HepG2 (cell line): ENCODE data around the gene HARBI1. TPM values are rescaled to one million over a fixed set of nuclear protein-coding genes. Genes with fewer than 3 reads are reported as not detected.
A peak's percentile ranks its signal among the peaks of the same experiment; 100 is the strongest.

ENCODE experiments used
- FOSL2 ChIP-seq: sonication (generic); formaldehyde crosslinking; IDR thresholded peaks from 2 replicates; pipeline ENCODE4 v1.4.0; 2020; ENCODE audit warnings: missing genetic modification reagents
- FOXK1 ChIP-seq: sonication (generic); formaldehyde crosslinking; IDR thresholded peaks from 2 replicates; pipeline ENCODE4 v1.4.0; 2020; ENCODE audit warnings: low read depth, missing genetic modification reagents, borderline replicate concordance
- MIXL1 ChIP-seq: IDR thresholded peaks from 2 replicates; pipeline ENCODE4 v1.6.1; 2016
- NFYC ChIP-seq: IDR thresholded peaks from 2 replicates; pipeline ENCODE4 v1.6.1; 2016; ENCODE audit warnings: missing genetic modification reagents, missing compliant biosample characterization
- PRMT3 ChIP-seq: sonication (generic); formaldehyde crosslinking; IDR thresholded peaks from 2 replicates; pipeline ENCODE4 v1.8.1; 2022; ENCODE audit warnings: low read depth, mild to moderate bottlenecking, moderate library complexity, missing genetic modification reagents, borderline replicate concordance
- PTBP1 ChIP-seq: fragments of 200-400 bp; formaldehyde crosslinking; IDR thresholded peaks from 2 replicates; pipeline ENCODE4 v1.6.1; 2018; ENCODE audit warnings: low read length, low read depth; ENCODE audit not compliant: poor library complexity, severe bottlenecking
- SAP130 ChIP-seq: IDR thresholded peaks from 2 replicates; pipeline ENCODE4 v1.6.1; 2016; ENCODE audit warnings: low read depth
- SIX1 ChIP-seq: sonication (generic); formaldehyde crosslinking; IDR thresholded peaks from 2 replicates; pipeline ENCODE4 v1.4.0; 2020; ENCODE audit warnings: missing genetic modification reagents, borderline replicate concordance
- ZNF333 ChIP-seq: sonication (generic); formaldehyde crosslinking; IDR thresholded peaks from 2 replicates; pipeline ENCODE4 v1.4.0; 2020; ENCODE audit warnings: mild to moderate bottlenecking, missing genetic modification reagents, borderline replicate concordance
- ZNF354B ChIP-seq: sonication (generic); formaldehyde crosslinking; IDR thresholded peaks from 2 replicates; pipeline ENCODE4 v1.8.0; 2022; ENCODE audit warnings: mild to moderate bottlenecking, missing genetic modification reagents
- ZNF383 ChIP-seq: sonication (generic); formaldehyde crosslinking; IDR thresholded peaks from 2 replicates; pipeline ENCODE4 v1.4.0; 2020; ENCODE audit warnings: missing genetic modification reagents, mild to moderate bottlenecking, borderline replicate concordance
- ZNF574 ChIP-seq: sonication (generic); formaldehyde crosslinking; IDR thresholded peaks from 2 replicates; pipeline ENCODE4 v1.4.0; 2020; ENCODE audit warnings: missing genetic modification reagents
- ZNF646 ChIP-seq: sonication (generic); formaldehyde crosslinking; IDR thresholded peaks from 2 replicates; pipeline ENCODE4 v1.9.0; 2021; ENCODE audit warnings: mild to moderate bottlenecking, missing genetic modification reagents
- polyA plus RNA-seq, 8 experiments: library from polyadenylated mRNA; depleted of rRNA in 3 of 8; stranded (reverse) in 7 of 8; unstranded in 1 of 8; fragments of >200 nt; fragmentation: Illumina TruSeq in 4 of 8; extraction: Trizol in 4 of 8; gene quantifications; 2 replicates each; pipeline versions ENCODE4 v1.2.1 to v1.2.3, GENCODE V29; 2011 to 2016; ENCODE audit warnings: low read depth in 4 of 8, missing spikeins in 1 of 8, mixed read lengths in 1 of 8; ENCODE audit not compliant: insufficient read depth in 1 of 8
- total RNA-seq, 5 experiments: library from RNA; depleted of rRNA; stranded (reverse); fragments of >200 nt; fragmentation: Illumina TruSeq; extraction: Trizol; gene quantifications; 2 replicates each; pipeline ENCODE4 v1.2.3, GENCODE V29; 2016; ENCODE audit warnings: low read depth in 1 of 5
- TF ChIP-seq, protein P1 (sequence below): fragments of 450-650 bp; IDR thresholded peaks from 2 replicates; pipeline ENCODE4 v1.6.1; 2016
- TF ChIP-seq, protein P2 (sequence below): sonication (generic); formaldehyde crosslinking; IDR thresholded peaks from 2 replicates; pipeline ENCODE4 v1.5.0; 2020; ENCODE audit warnings: missing genetic modification reagents
- TF ChIP-seq, protein P3 (sequence below): sonication (generic); formaldehyde crosslinking; IDR thresholded peaks from 2 replicates; pipeline ENCODE4 v1.4.0; 2020; ENCODE audit warnings: mild to moderate bottlenecking, missing genetic modification reagents

Gene HARBI1
- total and polyA plus RNA-seq, 2 of the 13 experiments (the other 11 are each of a cell fraction or from before 2014, with no cell fraction given), result 2.5 to 4.8 TPM

DNA sequence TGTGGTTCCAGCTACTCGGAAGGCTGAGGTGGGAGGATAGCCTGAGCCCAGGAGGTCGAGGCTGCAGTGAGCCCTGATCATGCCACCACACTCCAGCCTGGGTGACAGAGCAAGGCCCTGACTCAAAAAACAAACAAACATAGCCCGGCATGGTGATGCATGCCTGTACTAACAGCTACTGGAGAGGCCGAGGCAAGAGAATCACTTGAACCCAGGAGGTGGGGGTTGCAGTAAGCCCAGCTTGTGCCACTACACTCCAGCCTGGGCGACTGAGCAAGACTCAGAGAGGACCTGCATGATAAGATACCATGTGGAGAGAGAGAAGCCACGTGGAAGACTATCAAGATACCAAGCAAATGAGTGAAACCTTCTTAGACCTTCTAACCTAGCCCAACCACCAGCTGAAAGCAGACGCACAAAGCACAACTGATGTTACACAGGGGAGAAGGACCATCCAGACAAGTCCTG lies 59.3 kb downstream of the HARBI1 start (continued):
- TF ChIP-seq ZNF646 (0 out of 2 replicates have a peak, but pooled peaks have one; percentile 38), ZNF333 (CRISPR knock-in tag) (no peak), FOXK1 (CRISPR knock-in tag) (peak; percentile 52; the same call in 1 of the 2 replicates), PTBP1 (no peak), NFYC (CRISPR knock-in tag) (no peak), ZNF383 (CRISPR knock-in tag) (no peak), SAP130 (CRISPR knock-in tag) (peak; percentile 88), FOSL2 (CRISPR knock-in tag) (peak; percentile 91), SIX1 (no peak), PRMT3 (no peak), ZNF354B (CRISPR knock-in tag) (no peak), ZNF574 (CRISPR knock-in tag) (no peak), MIXL1 (CRISPR knock-in tag) (peak; percentile 48; the same call in 1 of the 2 replicates)
- TF ChIP-seq, protein P1, sequence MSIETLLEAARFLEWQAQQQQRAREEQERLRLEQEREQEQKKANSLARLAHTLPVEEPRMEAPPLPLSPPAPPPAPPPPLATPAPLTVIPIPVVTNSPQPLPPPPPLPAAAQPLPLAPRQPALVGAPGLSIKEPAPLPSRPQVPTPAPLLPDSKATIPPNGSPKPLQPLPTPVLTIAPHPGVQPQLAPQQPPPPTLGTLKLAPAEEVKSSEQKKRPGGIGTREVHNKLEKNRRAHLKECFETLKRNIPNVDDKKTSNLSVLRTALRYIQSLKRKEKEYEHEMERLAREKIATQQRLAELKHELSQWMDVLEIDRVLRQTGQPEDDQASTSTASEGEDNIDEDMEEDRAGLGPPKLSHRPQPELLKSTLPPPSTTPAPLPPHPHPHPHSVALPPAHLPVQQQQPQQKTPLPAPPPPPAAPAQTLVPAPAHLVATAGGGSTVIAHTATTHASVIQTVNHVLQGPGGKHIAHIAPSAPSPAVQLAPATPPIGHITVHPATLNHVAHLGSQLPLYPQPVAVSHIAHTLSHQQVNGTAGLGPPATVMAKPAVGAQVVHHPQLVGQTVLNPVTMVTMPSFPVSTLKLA, result peak; percentile 46
- TF ChIP-seq, protein P2, sequence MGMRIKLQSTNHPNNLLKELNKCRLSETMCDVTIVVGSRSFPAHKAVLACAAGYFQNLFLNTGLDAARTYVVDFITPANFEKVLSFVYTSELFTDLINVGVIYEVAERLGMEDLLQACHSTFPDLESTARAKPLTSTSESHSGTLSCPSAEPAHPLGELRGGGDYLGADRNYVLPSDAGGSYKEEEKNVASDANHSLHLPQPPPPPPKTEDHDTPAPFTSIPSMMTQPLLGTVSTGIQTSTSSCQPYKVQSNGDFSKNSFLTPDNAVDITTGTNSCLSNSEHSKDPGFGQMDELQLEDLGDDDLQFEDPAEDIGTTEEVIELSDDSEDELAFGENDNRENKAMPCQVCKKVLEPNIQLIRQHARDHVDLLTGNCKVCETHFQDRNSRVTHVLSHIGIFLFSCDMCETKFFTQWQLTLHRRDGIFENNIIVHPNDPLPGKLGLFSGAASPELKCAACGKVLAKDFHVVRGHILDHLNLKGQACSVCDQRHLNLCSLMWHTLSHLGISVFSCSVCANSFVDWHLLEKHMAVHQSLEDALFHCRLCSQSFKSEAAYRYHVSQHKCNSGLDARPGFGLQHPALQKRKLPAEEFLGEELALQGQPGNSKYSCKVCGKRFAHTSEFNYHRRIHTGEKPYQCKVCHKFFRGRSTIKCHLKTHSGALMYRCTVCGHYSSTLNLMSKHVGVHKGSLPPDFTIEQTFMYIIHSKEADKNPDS (CRISPR knock-in tag), result no peak
- TF ChIP-seq, protein P3, sequence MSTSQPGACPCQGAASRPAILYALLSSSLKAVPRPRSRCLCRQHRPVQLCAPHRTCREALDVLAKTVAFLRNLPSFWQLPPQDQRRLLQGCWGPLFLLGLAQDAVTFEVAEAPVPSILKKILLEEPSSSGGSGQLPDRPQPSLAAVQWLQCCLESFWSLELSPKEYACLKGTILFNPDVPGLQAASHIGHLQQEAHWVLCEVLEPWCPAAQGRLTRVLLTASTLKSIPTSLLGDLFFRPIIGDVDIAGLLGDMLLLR (CRISPR knock-in tag), result no peak
